RPMI7951 (cell line): Measurements from ENCODE around the gene OSCP1. TPM values are rescaled to one million over a fixed set of nuclear protein-coding genes. Genes with fewer than 3 reads are reported as not detected.

Experiments
- DNase-seq: peaks from one replicate; pipeline ENCODE4 v3.0.0-alpha.2; 2012; ENCODE audit warnings: low read depth
- total RNA-seq: library from RNA; depleted of rRNA; stranded (reverse); fragments of >200 nt; shearing (Covaris generic); gene quantifications from 2 replicates; pipeline ENCODE4 v1.2.3, GENCODE V29; 2014

The OSCP1 gene
- total RNA-seq, 1 experiment from 2014 or later, result 11.9 TPM

- no peak for DNase-seq
Measured at GRCh38 chr1:36475341-36475740, 25.1 kb upstream of the OSCP1 start.

GRCh38 chr1:36472656-36473055 is 22.4 kb upstream of the OSCP1 start:
- peak; percentile 35 for DNase-seq

- no peak for DNase-seq
Measured at GRCh38 chr1:36471830-36472641, 21.8 kb upstream of the OSCP1 start.

- DNase-seq, result no peak
Measured at GRCh38 chr1:36469163-36469562, 18.9 kb upstream of the OSCP1 start.

- no peak for DNase-seq
Measured at GRCh38 chr1:36467700-36468455, 17.6 kb upstream of the OSCP1 start.

- no peak for DNase-seq
Measured at GRCh38 chr1:36467027-36467410, 16.8 kb upstream of the OSCP1 start.

- DNase-seq, result no peak
Measured at GRCh38 chr1:36466370-36467026, 16.2 kb upstream of the OSCP1 start.

- DNase-seq, result no peak
Measured at GRCh38 chr1:36465731-36466369, 15.6 kb upstream of the OSCP1 start.

- no peak for DNase-seq
Measured at GRCh38 chr1:36464605-36465393, 14.5 kb upstream of the OSCP1 start.

- DNase-seq, result peak; percentile 93
Measured at GRCh38 chr1:36463803-36464604, 13.8 kb upstream of the OSCP1 start, which contains the start of gene MRPS15. Gene MRPS15 (minus strand): TSS chr1:36464384. CDS start chr1:36464275, 109 bp downstream.

- DNase-seq, result no peak
Measured at GRCh38 chr1:36463463-36463802, 13.2 kb upstream of the OSCP1 start.

GRCh38 chr1:36458910-36459309 is 8.7 kb upstream of the OSCP1 start:
- DNase-seq, result no peak

- no peak for DNase-seq
Measured at GRCh38 chr1:36457691-36458090, 7.4 kb upstream of the OSCP1 start.

GRCh38 chr1:36456391-36456928 is 6.2 kb upstream of the OSCP1 start:
- no peak for DNase-seq

GRCh38 chr1:36455386-36455785 is 5.1 kb upstream of the OSCP1 start:
- no peak for DNase-seq

GRCh38 chr1:36453600-36454388 is 3.5 kb upstream of the OSCP1 start:
- no peak for DNase-seq

GRCh38 chr1:36453051-36453450 is 2.8 kb upstream of the OSCP1 start:
- DNase-seq, result no peak

- no peak for DNase-seq
Measured at GRCh38 chr1:36450919-36451305, 661 bp upstream of the OSCP1 start.

GRCh38 chr1:36448530-36449056 is 1.7 kb downstream of the OSCP1 start:
- DNase-seq, result no peak
